ENCODE data around the gene BMP10. TPM values are rescaled to one million over a fixed set of nuclear protein-coding genes. Genes with fewer than 3 reads are reported as not detected.

The BMP10 gene
- total and polyA plus RNA-seq, 10 donors: not detected

- 71 to 100% (median 80%) methylated on average over 1 of the region's 1 CpG for WGBS, 5 donors
- DNase-seq: no peak
- Histone ChIP-seq H3K27ac (no peak overlapping the region), H3K36me3 (no peaks in the 10 kb centered on the region), H3K9me3 (no peaks in the 10 kb centered on the region), H3K4me3 (no peak overlapping the region), H3K27me3 (replicated peaks in 1 of 7) (no peaks in the 10 kb centered on the region), H3K4me1 (peaks cover 0 to 17% (median 9%) of the 10 kb centered on the region in 6 donors)
- no peak for TF ChIP-seq POLR2A (IDR thresholded peaks at IDR 0.05)
- no peak for TF ChIP-seq POLR2AphosphoS5 (IDR thresholded peaks at IDR 0.05)
- no peak for TF ChIP-seq CTCF (IDR thresholded peaks at IDR 0.05 in 8 of 11, conservative IDR thresholded peaks at IDR 0.05 in 3 of 11)
- intact Hi-C loops (cut with DNase I; ENCODE audit: low total_unique reads): loop anchor here (10.0 kb wide), 1 partner anchor 451 kb away; the partner anchor contains the start of genes APLF and FBXO48
Observed at GRCh38 chr2:68916226-68916625, 45.0 kb upstream of the BMP10 start.

- Histone ChIP-seq H3K27ac (no peak overlapping the region), H3K27me3 (replicated peaks in 1 of 7) (no peaks in the 10 kb centered on the region), H3K4me3 (no peak overlapping the region), H3K9me3 (no peaks in the 10 kb centered on the region), H3K4me1 (peaks cover 0 to 17% (median 9%) of the 10 kb centered on the region in 6 donors), H3K36me3 (no peaks in the 10 kb centered on the region)
- intact Hi-C loops (cut with DNase I; ENCODE audit: low total_unique reads): loop anchor here (10.0 kb wide), 1 partner anchor 451 kb away; the partner anchor contains the start of genes APLF and FBXO48
- WGBS, 5 donors: 59 to 87% (median 77%) methylated on average over 4 of the region's 4 CpGs
- TF ChIP-seq POLR2AphosphoS5 (IDR thresholded peaks at IDR 0.05) (no peak), CTCF (IDR thresholded peaks at IDR 0.05 in 8 of 11, conservative IDR thresholded peaks at IDR 0.05 in 3 of 11) (no peak), POLR2A (IDR thresholded peaks at IDR 0.05) (no peak)
- no peak for DNase-seq
Observed at GRCh38 chr2:68915393-68915792, 44.2 kb upstream of the BMP10 start.

GRCh38 chr2:68913359-68913758 is 42.2 kb upstream of the BMP10 start:
- intact Hi-C loops (cut with DNase I; ENCODE audit: low total_unique reads): loop anchor here (10.0 kb wide), 1 partner anchor 449 kb away; the partner anchor contains the start of genes APLF and FBXO48
- 87 to 95% (median 93%) methylated on average over 3 of the region's 3 CpGs for WGBS, 5 donors

More at GRCh38 chr2:68913359-68913758, 42.2 kb upstream of the BMP10 start:
- peaks cover 8 to 38% (median 24%) of the 10 kb centered on the region in 6 donors for H3K4me1 ChIP-seq
- no peaks in the 10 kb centered on the region for H3K36me3 ChIP-seq
- no peak for DNase-seq
- no peaks in the 10 kb centered on the region for H3K27me3 ChIP-seq (replicated peaks in 1 of 7)
- no peak overlapping the region for H3K27ac ChIP-seq
- no peaks in the 10 kb centered on the region for H3K9me3 ChIP-seq
- TF ChIP-seq CTCF (IDR thresholded peaks at IDR 0.05 in 8 of 11, conservative IDR thresholded peaks at IDR 0.05 in 3 of 11): no peak
- TF ChIP-seq POLR2A (IDR thresholded peaks at IDR 0.05): no peak
- TF ChIP-seq POLR2AphosphoS5 (IDR thresholded peaks at IDR 0.05): no peak
- no peak overlapping the region for H3K4me3 ChIP-seq

Measured in spleen (tissue), 11 donors.